ENCODE measurements around the gene NGEF.

Gene NGEF

DNA sequence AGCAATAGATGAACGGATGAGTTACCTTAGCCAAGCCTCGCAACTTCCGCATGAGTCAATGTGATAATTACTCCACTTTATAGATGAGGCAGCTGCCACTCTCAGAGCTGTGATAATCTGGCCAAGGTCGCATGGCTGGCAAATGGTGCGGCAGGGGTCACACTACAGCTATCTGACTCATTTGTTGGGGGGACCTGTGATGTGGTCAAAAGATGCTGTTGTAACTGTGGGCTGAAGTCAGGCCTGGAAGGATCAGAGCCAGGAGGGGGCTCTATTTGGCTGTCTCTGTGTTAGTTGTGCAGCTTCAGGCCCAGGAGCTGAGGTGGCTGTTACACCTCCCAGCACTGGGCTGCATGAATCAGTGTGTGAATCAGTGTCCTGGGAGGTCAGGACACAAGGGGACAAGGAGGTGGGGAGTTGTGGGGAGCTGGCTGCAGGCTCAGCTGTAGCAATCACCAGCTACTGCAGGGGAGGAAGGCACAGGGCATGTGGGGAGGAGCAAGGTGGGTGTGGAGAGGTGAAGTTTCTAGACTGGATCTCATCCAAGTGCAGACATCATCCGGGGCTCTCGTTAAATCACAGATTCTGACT, 33.1 kb downstream of the NGEF start:
- peaks cover 4% of the 10 kb centered on the region for H3K4me1 ChIP-seq (ENCODE audit: insufficient read depth, low read length, severe bottlenecking)
- H2AFZ ChIP-seq (ENCODE audit: low read length) = no peak overlapping the region
- peaks cover 7% of the 10 kb centered on the region; the same call in 1 of the 2 replicates for H3K27me3 ChIP-seq (ENCODE audit: insufficient read depth, low read length)
- no peaks in the 10 kb centered on the region for H4K20me1 ChIP-seq (ENCODE audit: insufficient read depth, low read length)
- no peak overlapping the region for H3K4me2 ChIP-seq (ENCODE audit: low read length)
- H3K79me2 ChIP-seq (ENCODE audit: insufficient read depth, low read length) = no peaks in the 10 kb centered on the region
- no peak for TF ChIP-seq EZH2 (IDR thresholded peaks at IDR 0.05; ENCODE audit: borderline replicate concordance, low read length)
- TF ChIP-seq, protein P1, sequence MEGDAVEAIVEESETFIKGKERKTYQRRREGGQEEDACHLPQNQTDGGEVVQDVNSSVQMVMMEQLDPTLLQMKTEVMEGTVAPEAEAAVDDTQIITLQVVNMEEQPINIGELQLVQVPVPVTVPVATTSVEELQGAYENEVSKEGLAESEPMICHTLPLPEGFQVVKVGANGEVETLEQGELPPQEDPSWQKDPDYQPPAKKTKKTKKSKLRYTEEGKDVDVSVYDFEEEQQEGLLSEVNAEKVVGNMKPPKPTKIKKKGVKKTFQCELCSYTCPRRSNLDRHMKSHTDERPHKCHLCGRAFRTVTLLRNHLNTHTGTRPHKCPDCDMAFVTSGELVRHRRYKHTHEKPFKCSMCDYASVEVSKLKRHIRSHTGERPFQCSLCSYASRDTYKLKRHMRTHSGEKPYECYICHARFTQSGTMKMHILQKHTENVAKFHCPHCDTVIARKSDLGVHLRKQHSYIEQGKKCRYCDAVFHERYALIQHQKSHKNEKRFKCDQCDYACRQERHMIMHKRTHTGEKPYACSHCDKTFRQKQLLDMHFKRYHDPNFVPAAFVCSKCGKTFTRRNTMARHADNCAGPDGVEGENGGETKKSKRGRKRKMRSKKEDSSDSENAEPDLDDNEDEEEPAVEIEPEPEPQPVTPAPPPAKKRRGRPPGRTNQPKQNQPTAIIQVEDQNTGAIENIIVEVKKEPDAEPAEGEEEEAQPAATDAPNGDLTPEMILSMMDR (IDR thresholded peaks at IDR 0.05; ENCODE audit: low read length) = no peak
- H3K27ac ChIP-seq (ENCODE audit: low read depth, low read length, poor library complexity, severe bottlenecking) = no peak overlapping the region
- no peaks in the 10 kb centered on the region for H3K36me3 ChIP-seq (ENCODE audit: insufficient read depth, low read length)
- no peak overlapping the region for H3K9ac ChIP-seq (ENCODE audit: low read length)
- H3K9me3 ChIP-seq (ENCODE audit: low read length) = no peaks in the 10 kb centered on the region
- H3K4me3 ChIP-seq (ENCODE audit: low read depth, low read length, poor library complexity, severe bottlenecking) = no peak overlapping the region
- no peaks in the 10 kb centered on the region for H3K9me2 ChIP-seq (ENCODE audit: low read depth, low read length)
- no peaks in the 10 kb centered on the region for H3F3A ChIP-seq (ENCODE audit: insufficient read depth, low read length)

DNA sequence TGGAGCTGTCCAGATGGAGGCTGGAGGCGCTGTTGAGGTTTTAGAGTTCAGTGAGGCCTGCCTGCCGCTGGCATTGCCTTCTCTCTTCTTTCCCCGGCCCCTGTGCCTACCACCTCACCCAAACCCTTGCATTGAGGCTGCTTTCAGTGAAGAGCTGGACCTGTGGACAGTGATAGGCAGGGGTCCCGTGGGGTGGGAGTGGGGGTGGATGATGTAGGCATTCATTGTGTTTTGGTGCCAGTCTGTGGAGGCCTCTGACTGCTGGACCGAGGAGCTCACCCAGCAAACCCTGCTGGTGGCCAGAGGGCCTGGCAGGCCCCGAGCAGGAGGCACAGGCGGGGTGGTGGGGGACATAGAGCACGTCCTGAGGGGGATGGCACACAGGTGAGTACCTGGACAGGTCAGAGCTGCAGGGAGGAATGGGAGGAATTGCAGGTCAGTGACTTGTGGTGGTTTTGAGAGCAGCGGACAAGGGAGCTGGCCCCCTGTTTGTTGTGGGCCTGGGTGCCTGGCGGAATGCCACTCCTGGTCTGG, 35.6 kb downstream of the NGEF start:
- Histone ChIP-seq H2AFZ (ENCODE audit: low read length) (no peak overlapping the region), H3K9ac (ENCODE audit: low read length) (no peak overlapping the region), H3K79me2 (ENCODE audit: insufficient read depth, low read length) (no peaks in the 10 kb centered on the region), H3K9me3 (ENCODE audit: low read length) (no peaks in the 10 kb centered on the region), H3F3A (ENCODE audit: insufficient read depth, low read length) (no peaks in the 10 kb centered on the region), H3K4me2 (ENCODE audit: low read length) (no peak overlapping the region), H3K36me3 (ENCODE audit: insufficient read depth, low read length) (no peaks in the 10 kb centered on the region), H4K20me1 (ENCODE audit: insufficient read depth, low read length) (no peaks in the 10 kb centered on the region), H3K27me3 (ENCODE audit: insufficient read depth, low read length) (peaks cover 5% of the 10 kb centered on the region; the same call in 1 of the 2 replicates), H3K4me1 (ENCODE audit: insufficient read depth, low read length, severe bottlenecking) (peaks cover 4% of the 10 kb centered on the region), H3K4me3 (ENCODE audit: low read depth, low read length, poor library complexity, severe bottlenecking) (no peak overlapping the region), H3K9me2 (ENCODE audit: low read depth, low read length) (no peaks in the 10 kb centered on the region), H3K27ac (ENCODE audit: low read depth, low read length, poor library complexity, severe bottlenecking) (no peak overlapping the region)
- TF ChIP-seq, protein P1 (IDR thresholded peaks at IDR 0.05; ENCODE audit: low read length) = no peak
- no peak for TF ChIP-seq EZH2 (IDR thresholded peaks at IDR 0.05; ENCODE audit: borderline replicate concordance, low read length)

DNA sequence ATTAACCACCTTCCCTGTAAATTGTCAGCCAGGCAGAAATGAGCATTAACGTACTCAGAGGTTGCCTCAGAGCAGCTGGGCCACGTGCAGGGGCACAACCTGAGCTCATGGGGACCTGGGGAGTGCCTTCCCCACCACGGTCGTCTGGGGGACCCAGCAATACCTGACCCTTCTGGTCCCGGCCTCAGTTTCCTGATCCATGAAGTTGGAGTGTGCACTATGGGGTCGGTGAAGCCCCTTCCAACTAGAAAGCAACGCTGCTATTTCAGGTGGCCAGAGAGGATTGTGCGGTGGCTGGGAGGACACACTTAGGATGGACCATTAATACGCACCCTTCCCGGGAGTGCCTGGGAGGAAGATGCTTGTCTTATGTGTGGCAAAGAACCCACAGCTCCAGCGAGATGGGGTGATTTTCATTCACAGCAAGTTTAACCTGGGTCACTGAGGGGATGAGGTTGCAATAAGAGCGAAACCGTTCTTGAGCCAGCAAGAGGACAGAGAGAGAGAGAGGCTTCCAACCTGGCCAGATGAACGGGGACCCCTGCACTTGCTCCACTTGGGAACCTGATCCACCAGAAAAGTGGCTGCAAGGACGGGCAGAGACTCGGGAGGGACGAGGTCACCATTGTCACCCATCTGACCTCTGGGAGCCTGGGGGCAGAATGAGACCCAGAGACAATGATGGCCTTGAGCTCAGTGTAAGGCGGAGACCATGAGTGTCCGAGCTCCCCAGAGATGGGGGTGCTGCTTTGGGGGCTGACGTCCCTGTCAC, 36.2 kb downstream of the NGEF start:
- Histone ChIP-seq H3F3A (ENCODE audit: insufficient read depth, low read length) (no peaks in the 10 kb centered on the region), H3K9ac (ENCODE audit: low read length) (no peak overlapping the region), H3K4me2 (ENCODE audit: low read length) (no peak overlapping the region), H4K20me1 (ENCODE audit: insufficient read depth, low read length) (no peaks in the 10 kb centered on the region), H2AFZ (ENCODE audit: low read length) (no peak overlapping the region), H3K4me1 (ENCODE audit: insufficient read depth, low read length, severe bottlenecking) (peaks cover 4% of the 10 kb centered on the region), H3K27me3 (ENCODE audit: insufficient read depth, low read length) (peaks cover 5% of the 10 kb centered on the region; the same call in 1 of the 2 replicates), H3K36me3 (ENCODE audit: insufficient read depth, low read length) (no peaks in the 10 kb centered on the region), H3K9me3 (ENCODE audit: low read length) (no peaks in the 10 kb centered on the region), H3K4me3 (ENCODE audit: low read depth, low read length, poor library complexity, severe bottlenecking) (no peak overlapping the region), H3K79me2 (ENCODE audit: insufficient read depth, low read length) (no peaks in the 10 kb centered on the region), H3K27ac (ENCODE audit: low read depth, low read length, poor library complexity, severe bottlenecking) (no peak overlapping the region), H3K9me2 (ENCODE audit: low read depth, low read length) (no peaks in the 10 kb centered on the region)
- no peak for TF ChIP-seq EZH2 (IDR thresholded peaks at IDR 0.05; ENCODE audit: borderline replicate concordance, low read length)
- TF ChIP-seq, protein P1 (IDR thresholded peaks at IDR 0.05; ENCODE audit: low read length) = no peak

All from OCI-LY1 (cell line).